A673 (cell line): ENCODE data around the gene REXO1. TPM values are rescaled to one million over a fixed set of nuclear protein-coding genes. Genes with fewer than 3 reads are reported as not detected.
A peak's percentile ranks its signal among the peaks of the same experiment; 100 is the strongest.

ENCODE experiments used
- BruUV-seq: library from RNA; stranded (reverse); fragments of 400-500 nt; replicated peaks from 2 replicates; lab custom pipeline; 2021; lab: Mats Ljungman, UMichigan
- CTCF ChIA-PET: fragments of 300-600 bp; sonication (Branson Sonifier 250); formaldehyde crosslinking; loops from one replicate; lab custom pipeline; 2022; ENCODE audit warnings: antibody characterized with exemption; lab: Charles Lee
- POLR2A ChIA-PET: fragments of 300-600 bp; sonication (Branson Sonifier 250); formaldehyde crosslinking; loops from one replicate; lab custom pipeline; 2022; ENCODE audit warnings: antibody characterized with exemption; ENCODE audit not compliant: low non-redundant PET; lab: Charles Lee
- DNase-seq: peaks from one replicate; pipeline ENCODE4 v3.0.0-alpha.2; 2015; ENCODE audit warnings: low spot score
- H3K27ac ChIP-seq: fragments of 200-600 bp; sonication (generic); 2 replicates; pipeline ENCODE4 v1.5.1; 2016; ENCODE audit warnings: mixed run types, low read depth, mild to moderate bottlenecking, mixed read lengths, antibody characterized with exemption, low read length; ENCODE audit not compliant: poor library complexity, severe bottlenecking
- H3K27me3 ChIP-seq: fragments of 200-600 bp; sonication (generic); replicated peaks from 2 replicates; pipeline ENCODE4 v1.6.1; 2017; ENCODE audit warnings: mixed run types, low read depth, mild to moderate bottlenecking, mixed read lengths, antibody characterized with exemption, low read length; ENCODE audit not compliant: insufficient read depth, poor library complexity
- H3K36me3 ChIP-seq: fragments of 200-600 bp; sonication (generic); 2 replicates; pipeline ENCODE4 v1.6.1; 2016; ENCODE audit warnings: mixed run types, mild to moderate bottlenecking, mixed read lengths, antibody characterized with exemption, low read length; ENCODE audit not compliant: insufficient read depth, poor library complexity, severe bottlenecking
- H3K4me1 ChIP-seq: fragments of 200-600 bp; sonication (generic); 2 replicates; pipeline ENCODE4 v1.6.1; 2017; ENCODE audit warnings: mixed run types, mild to moderate bottlenecking, mixed read lengths, antibody characterized with exemption, low read length; ENCODE audit not compliant: insufficient read depth, poor library complexity, severe bottlenecking
- H3K4me3 ChIP-seq: fragments of 200-600 bp; sonication (generic); 2 replicates; pipeline ENCODE4 v1.5.1; 2016; ENCODE audit warnings: low read depth, mixed run types, mild to moderate bottlenecking, mixed read lengths, low read length; ENCODE audit not compliant: poor library complexity, severe bottlenecking
- H3K9me3 ChIP-seq: fragments of 200-600 bp; sonication (generic); 2 replicates; pipeline ENCODE4 v1.6.1; 2016; ENCODE audit warnings: mixed run types, low read depth, mild to moderate bottlenecking, mixed read lengths, antibody characterized with exemption, low read length; ENCODE audit not compliant: poor library complexity, severe bottlenecking
- EZH2 ChIP-seq: fragments of 200-600 bp; sonication (generic); IDR thresholded peaks from 2 replicates; pipeline ENCODE4 v1.6.1; 2017; ENCODE audit warnings: borderline replicate concordance, low read depth, mild to moderate bottlenecking, mixed read lengths, antibody characterized with exemption, low read length; ENCODE audit not compliant: poor library complexity, severe bottlenecking
- intact Hi-C: fragments of 100-400 bp; cut with micrococcal nuclease; formaldehyde crosslinking; loops from one replicate; pipeline ENCODE4 v1.10.0; 2022; ENCODE audit not compliant: unreplicated experiment
- total RNA-seq: library from RNA; stranded (reverse); gene quantifications from 2 replicates; pipeline ENCODE4 v1.2.3, GENCODE V29; 2021
- TF ChIP-seq, protein P1 (sequence below): fragments of 300-800, 200-600 bp; sonication (generic); conservative IDR thresholded peaks from 2 replicates; pipeline ENCODE4 v1.5.1; 2017; ENCODE audit warnings: low read depth, mild to moderate bottlenecking, antibody characterized with exemption, low read length, moderate library complexity, mixed read lengths

REXO1 gene
- total RNA-seq, 1 experiment from 2014 or later = 53.0 TPM

- Histone ChIP-seq H3K4me3 (peak overlapping the region; percentile 43), H3K27ac (peak overlapping the region; percentile 63), H3K27me3 (no peaks in the 10 kb centered on the region), H3K9me3 (no peaks in the 10 kb centered on the region), H3K36me3 (peaks cover 4% of the 10 kb centered on the region), H3K4me1 (peaks cover 80% of the 10 kb centered on the region)
- no peak for DNase-seq
- BruUV-seq = no TSS peak
- ChIA-PET POLR2A (interaction anchor here (0.6 kb wide), 1 partner anchor 260 kb away, joined by 5 read pairs; no protein-coding TSS in a partner anchor), CTCF (interaction anchor here (0.6 kb wide), 1 partner anchor 29 kb away, joined by 5 read pairs; no protein-coding TSS in a partner anchor)
- intact Hi-C loops = loop anchor here (5.0 kb wide), 1 partner anchor 587 kb away; the partner anchor contains the start of gene CIRBP
- no peak for TF ChIP-seq EZH2
- TF ChIP-seq, protein P1, sequence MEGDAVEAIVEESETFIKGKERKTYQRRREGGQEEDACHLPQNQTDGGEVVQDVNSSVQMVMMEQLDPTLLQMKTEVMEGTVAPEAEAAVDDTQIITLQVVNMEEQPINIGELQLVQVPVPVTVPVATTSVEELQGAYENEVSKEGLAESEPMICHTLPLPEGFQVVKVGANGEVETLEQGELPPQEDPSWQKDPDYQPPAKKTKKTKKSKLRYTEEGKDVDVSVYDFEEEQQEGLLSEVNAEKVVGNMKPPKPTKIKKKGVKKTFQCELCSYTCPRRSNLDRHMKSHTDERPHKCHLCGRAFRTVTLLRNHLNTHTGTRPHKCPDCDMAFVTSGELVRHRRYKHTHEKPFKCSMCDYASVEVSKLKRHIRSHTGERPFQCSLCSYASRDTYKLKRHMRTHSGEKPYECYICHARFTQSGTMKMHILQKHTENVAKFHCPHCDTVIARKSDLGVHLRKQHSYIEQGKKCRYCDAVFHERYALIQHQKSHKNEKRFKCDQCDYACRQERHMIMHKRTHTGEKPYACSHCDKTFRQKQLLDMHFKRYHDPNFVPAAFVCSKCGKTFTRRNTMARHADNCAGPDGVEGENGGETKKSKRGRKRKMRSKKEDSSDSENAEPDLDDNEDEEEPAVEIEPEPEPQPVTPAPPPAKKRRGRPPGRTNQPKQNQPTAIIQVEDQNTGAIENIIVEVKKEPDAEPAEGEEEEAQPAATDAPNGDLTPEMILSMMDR = no peak
Observed at GRCh38 chr19:1854542-1855039, 6.3 kb upstream of the REXO1 start.

DNA sequence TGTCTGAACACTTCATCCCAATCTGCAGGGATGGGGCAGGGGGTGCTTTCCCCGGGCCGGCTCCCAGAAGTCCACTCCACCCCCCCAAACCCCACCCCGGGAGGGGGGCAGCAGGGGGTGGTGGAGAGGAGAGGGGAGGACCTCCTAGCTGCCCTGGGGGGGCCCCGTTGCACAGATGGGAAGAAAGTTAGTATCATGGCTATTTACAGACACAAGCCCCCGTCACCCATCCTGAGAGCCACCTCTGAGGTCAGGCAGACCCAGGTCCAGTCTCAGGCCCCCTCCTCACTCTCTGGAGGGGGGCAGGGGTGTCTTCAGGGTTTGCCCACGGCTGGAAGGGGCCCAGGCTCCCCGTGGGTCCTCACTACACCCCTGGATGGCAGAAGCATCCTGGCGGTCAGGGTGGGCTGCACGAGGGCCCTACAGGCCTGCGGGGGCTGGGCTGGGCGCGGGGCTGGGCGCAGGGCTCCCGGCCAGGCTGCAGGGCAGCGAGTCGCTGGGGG is 5.8 kb upstream of the REXO1 start:
- no peak for DNase-seq
- peak overlapping the region; percentile 63 for H3K27ac ChIP-seq
- ChIA-PET CTCF (no interaction called here), POLR2A (no interaction called here)
- H3K4me1 ChIP-seq = peaks cover 75% of the 10 kb centered on the region
- no peaks in the 10 kb centered on the region for H3K9me3 ChIP-seq
- H3K27me3 ChIP-seq = no peaks in the 10 kb centered on the region
- intact Hi-C loops = no loop called here
- BruUV-seq = no TSS peak
- TF ChIP-seq, protein P1 = no peak
- no peak for TF ChIP-seq EZH2
- peaks cover 4% of the 10 kb centered on the region for H3K36me3 ChIP-seq
- no peak overlapping the region for H3K4me3 ChIP-seq

GRCh38 chr19:1853295-1854038 is 5.2 kb upstream of the REXO1 start:
- H3K4me3 ChIP-seq = no peak overlapping the region
- peaks cover 4% of the 10 kb centered on the region for H3K36me3 ChIP-seq
- TF ChIP-seq, protein P1 = peak; percentile 96
- TF ChIP-seq EZH2 = no peak
- intact Hi-C loops = no loop called here
- ChIA-PET CTCF (no interaction called here), POLR2A (no interaction called here)
- H3K4me1 ChIP-seq = peaks cover 68% of the 10 kb centered on the region
- peak overlapping the region; percentile 76 for H3K27ac ChIP-seq
- DNase-seq = peak; percentile 89
- H3K9me3 ChIP-seq = no peaks in the 10 kb centered on the region
- no peaks in the 10 kb centered on the region for H3K27me3 ChIP-seq
- TSS peak; percentile 47 for BruUV-seq
